HG03378 (cell line): ENCODE measurements around the gene KRT77.

Source experiments
- ATAC-seq: cut with Tn5 transposase; IDR thresholded peaks from one replicate; pipeline ENCODE4 v1.9.1; 2021; ENCODE audit warnings: mild to moderate bottlenecking, moderate library complexity; ENCODE audit not compliant: unreplicated experiment

Gene KRT77

GRCh38 chr12:52694151-52694550 is 9.2 kb downstream of the KRT77 start:
- ATAC-seq, result no peak

- ATAC-seq, result no peak
Observed at GRCh38 chr12:52693261-52693660, 10.1 kb downstream of the KRT77 start.

GRCh38 chr12:52692254-52692653 is 11.1 kb downstream of the KRT77 start:
- no peak for ATAC-seq

- ATAC-seq, result no peak
Observed at GRCh38 chr12:52691841-52692150, 11.5 kb downstream of the KRT77 start.

- ATAC-seq, result no peak
Observed at GRCh38 chr12:52691076-52691840, 12.1 kb downstream of the KRT77 start.

- no peak for ATAC-seq
Observed at GRCh38 chr12:52690351-52691075, 12.8 kb downstream of the KRT77 start.

GRCh38 chr12:52689936-52690335 is 13.4 kb downstream of the KRT77 start:
- ATAC-seq, result no peak

- ATAC-seq, result no peak
Observed at GRCh38 chr12:52689239-52689638, 14.1 kb downstream of the KRT77 start.

- no peak for ATAC-seq
Observed at GRCh38 chr12:52688481-52688880, 14.8 kb downstream of the KRT77 start.

GRCh38 chr12:52687497-52688385 is 15.6 kb downstream of the KRT77 start:
- ATAC-seq, result no peak

- no peak for ATAC-seq
Observed at GRCh38 chr12:52686756-52687487, 16.4 kb downstream of the KRT77 start.

GRCh38 chr12:52686063-52686462 is 17.3 kb downstream of the KRT77 start:
- ATAC-seq, result no peak

- ATAC-seq, result no peak
Observed at GRCh38 chr12:52685406-52685890, 17.9 kb downstream of the KRT77 start.

GRCh38 chr12:52684431-52684830 is 18.9 kb downstream of the KRT77 start:
- no peak for ATAC-seq

GRCh38 chr12:52683575-52684300 is 19.6 kb downstream of the KRT77 start:
- no peak for ATAC-seq

GRCh38 chr12:52682938-52683574 is 20.3 kb downstream of the KRT77 start:
- ATAC-seq, result no peak

- no peak for ATAC-seq
Observed at GRCh38 chr12:52682381-52682660, 21.0 kb downstream of the KRT77 start.

GRCh38 chr12:52681526-52682380 is 21.6 kb downstream of the KRT77 start:
- no peak for ATAC-seq

GRCh38 chr12:52680363-52680762 is 23.0 kb downstream of the KRT77 start, which contains the start of gene KRT1:
TSS of gene KRT1 (minus strand) at chr12:52680407. CDS start at chr12:52680348, 59 bp downstream.
- ATAC-seq, result no peak
